Mammary epithelial cell (primary cell): ENCODE results near the gene SNX14.

Source experiments
- EZH2 ChIP-seq: IDR thresholded peaks from 2 replicates; pipeline ENCODE4 v1.6.1; 2012; ENCODE audit warnings: low read length, inconsistent platforms, borderline replicate concordance
- TF ChIP-seq, protein P1 (sequence below), 2 donors: IDR thresholded peaks in 1 of 2; conservative IDR thresholded peaks in 1 of 2; 2 replicates each; pipeline ENCODE4 v1.5.1; 2011 to 2012; ENCODE audit warnings: inconsistent platforms in 2 of 2, low read length in 2 of 2, mild to moderate bottlenecking in 2 of 2, control low read depth in 1 of 2, low read depth in 1 of 2; ENCODE audit not compliant: insufficient read depth in 1 of 2; ENCODE audit errors: extremely low read depth in 1 of 2

DNA sequence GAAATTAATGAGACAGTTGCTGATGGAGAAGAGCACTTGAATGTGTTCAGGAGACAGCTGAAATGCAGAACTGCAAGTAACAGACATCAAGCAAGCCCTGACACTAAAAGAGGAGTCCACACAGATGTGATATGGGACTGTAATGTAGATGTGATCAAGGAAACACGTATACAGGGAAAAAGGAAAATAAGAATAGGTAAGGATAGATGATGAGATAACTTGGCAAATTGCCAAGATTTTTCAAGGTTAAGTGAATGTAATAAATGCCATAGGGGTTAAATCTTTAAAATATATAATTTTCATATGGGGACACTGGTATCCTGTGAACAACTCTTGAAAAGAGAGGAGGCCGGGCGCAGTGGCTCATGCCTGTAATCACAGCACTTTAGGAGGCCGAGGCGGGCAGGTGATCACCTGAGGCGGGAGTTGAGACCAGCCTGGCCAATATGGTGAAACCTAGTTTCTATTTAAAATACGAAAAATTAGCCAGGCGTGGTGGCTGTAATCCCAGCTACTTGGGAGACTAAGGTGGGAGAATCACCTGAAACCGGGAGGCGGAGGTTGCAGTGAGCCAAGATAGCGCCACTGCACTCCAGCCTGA lies 7.2 kb upstream of the SNX14 start:
- TF ChIP-seq EZH2 = no peak
- TF ChIP-seq, protein P1, sequence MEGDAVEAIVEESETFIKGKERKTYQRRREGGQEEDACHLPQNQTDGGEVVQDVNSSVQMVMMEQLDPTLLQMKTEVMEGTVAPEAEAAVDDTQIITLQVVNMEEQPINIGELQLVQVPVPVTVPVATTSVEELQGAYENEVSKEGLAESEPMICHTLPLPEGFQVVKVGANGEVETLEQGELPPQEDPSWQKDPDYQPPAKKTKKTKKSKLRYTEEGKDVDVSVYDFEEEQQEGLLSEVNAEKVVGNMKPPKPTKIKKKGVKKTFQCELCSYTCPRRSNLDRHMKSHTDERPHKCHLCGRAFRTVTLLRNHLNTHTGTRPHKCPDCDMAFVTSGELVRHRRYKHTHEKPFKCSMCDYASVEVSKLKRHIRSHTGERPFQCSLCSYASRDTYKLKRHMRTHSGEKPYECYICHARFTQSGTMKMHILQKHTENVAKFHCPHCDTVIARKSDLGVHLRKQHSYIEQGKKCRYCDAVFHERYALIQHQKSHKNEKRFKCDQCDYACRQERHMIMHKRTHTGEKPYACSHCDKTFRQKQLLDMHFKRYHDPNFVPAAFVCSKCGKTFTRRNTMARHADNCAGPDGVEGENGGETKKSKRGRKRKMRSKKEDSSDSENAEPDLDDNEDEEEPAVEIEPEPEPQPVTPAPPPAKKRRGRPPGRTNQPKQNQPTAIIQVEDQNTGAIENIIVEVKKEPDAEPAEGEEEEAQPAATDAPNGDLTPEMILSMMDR (conservative IDR thresholded peaks at IDR 0.05 in 1 of 2, IDR thresholded peaks at IDR 0.05 in 1 of 2; ENCODE audit: extremely low read depth in 1 of 2, insufficient read depth in 1 of 2, low read depth in 1 of 2, low read length in 2 of 2) = no peak
